Mucosa of rectum (tissue), 2 donors: Measurements from ENCODE around the gene DOHH.

Source experiments
- H3K27ac ChIP-seq, 2 donors: one replicate each; pipeline ENCODE4 v1.7.0; 2013; ENCODE audit warnings: inconsistent platforms in 2 of 2, low read depth in 2 of 2, low read length in 2 of 2
- H3K27me3 ChIP-seq, 2 donors: one replicate each; pipeline ENCODE4 v1.7.0; 2013; ENCODE audit warnings: low read length in 2 of 2; ENCODE audit not compliant: control insufficient read depth in 2 of 2, insufficient read depth in 2 of 2
- H3K36me3 ChIP-seq, 2 donors: one replicate each; pipeline ENCODE4 v1.7.0; 2013; ENCODE audit warnings: low read length in 2 of 2; ENCODE audit not compliant: control insufficient read depth in 2 of 2, insufficient read depth in 2 of 2
- H3K4me1 ChIP-seq, 2 donors: one replicate each; pipeline ENCODE4 v1.7.0; 2013; ENCODE audit warnings: low read length in 2 of 2, mild to moderate bottlenecking in 1 of 2; ENCODE audit not compliant: control insufficient read depth in 2 of 2, insufficient read depth in 2 of 2
- H3K4me3 ChIP-seq, 2 donors: one replicate each; pipeline ENCODE4 v1.7.0; 2013; ENCODE audit warnings: low read length in 2 of 2
- H3K9ac ChIP-seq, 2 donors: one replicate each; pipeline ENCODE4 v1.7.0; 2013; ENCODE audit warnings: low read length in 2 of 2, low read depth in 1 of 2, mild to moderate bottlenecking in 1 of 2
- H3K9me3 ChIP-seq, 2 donors: one replicate each; pipeline ENCODE4 v1.7.0; 2013; ENCODE audit warnings: low read length in 2 of 2; ENCODE audit not compliant: control insufficient read depth in 2 of 2
- donor health status: healthy.
- donor health status: Normal muscosa, but diverticular disease.

The DOHH gene, protein sequence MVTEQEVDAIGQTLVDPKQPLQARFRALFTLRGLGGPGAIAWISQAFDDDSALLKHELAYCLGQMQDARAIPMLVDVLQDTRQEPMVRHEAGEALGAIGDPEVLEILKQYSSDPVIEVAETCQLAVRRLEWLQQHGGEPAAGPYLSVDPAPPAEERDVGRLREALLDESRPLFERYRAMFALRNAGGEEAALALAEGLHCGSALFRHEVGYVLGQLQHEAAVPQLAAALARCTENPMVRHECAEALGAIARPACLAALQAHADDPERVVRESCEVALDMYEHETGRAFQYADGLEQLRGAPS

DNA sequence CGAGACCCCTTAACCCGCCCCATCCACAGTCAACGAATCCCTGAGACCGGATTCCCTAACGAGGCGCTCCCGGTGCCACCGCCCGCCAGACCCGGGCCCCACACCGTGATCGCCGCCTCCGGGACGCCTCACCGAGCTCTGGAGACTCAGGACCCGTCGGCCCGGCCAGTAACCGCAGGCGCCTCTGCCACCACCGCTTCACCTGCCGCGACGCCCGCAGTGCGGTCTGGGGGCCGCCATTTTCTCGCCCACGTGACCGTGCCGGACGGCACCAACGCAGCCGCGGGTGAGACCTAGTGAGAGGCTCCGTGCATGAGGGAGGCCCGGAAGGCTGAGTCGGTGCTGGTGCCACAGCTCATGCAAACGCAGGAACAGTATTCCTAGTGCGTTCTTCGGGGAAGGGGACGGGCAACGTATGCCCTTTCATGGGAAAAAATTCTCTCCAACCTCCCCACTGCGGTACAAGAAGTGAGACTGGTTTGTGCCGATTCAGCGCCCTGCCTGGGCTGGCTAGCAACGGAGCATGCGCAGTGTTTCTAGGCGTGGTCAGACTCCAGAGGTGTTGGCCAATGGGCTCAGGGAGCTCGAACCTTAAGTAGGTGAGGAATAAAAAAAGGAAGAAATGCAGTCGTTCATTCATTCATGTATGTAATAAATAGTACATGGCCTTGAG is at the start of gene DOHH:
TSS of gene DOHH (minus strand) at position 246 of the 673 bp plus-strand sequence. CDS start 3,860 bp downstream, outside the sequence.
- no peaks in the 10 kb centered on the region for H3K9me3 ChIP-seq
- peak within 1 kb of the TSS; percentile 74 to 87 for H3K9ac ChIP-seq
- peaks cover 5 to 16% of the 10 kb centered on the region in 2 donors for H3K4me1 ChIP-seq
- H3K27ac ChIP-seq: peak within 1 kb of the TSS; percentile 90 to 91
- H3K36me3 ChIP-seq: peaks cover 2 to 8% of the 10 kb centered on the region in 2 donors
- peak within 1 kb of the TSS; percentile 91 to 97 for H3K4me3 ChIP-seq
- no peaks in the 10 kb centered on the region for H3K27me3 ChIP-seq

- Histone ChIP-seq H3K27me3 (no peaks in the 10 kb centered on the region), H3K4me3 (no peak overlapping the region), H3K9ac (no peak overlapping the region), H3K4me1 (peaks cover 0 to 4% of the 10 kb centered on the region in 2 donors), H3K27ac (no peak overlapping the region), H3K9me3 (no peaks in the 10 kb centered on the region), H3K36me3 (peaks cover 0 to 9% of the 10 kb centered on the region in 2 donors)
These were observed 49.3 kb upstream of the DOHH start for GRCh38 chr19:3549816-3550215.

GRCh38 chr19:3548606-3549005 is 48.1 kb upstream of the DOHH start:
- H3K9ac ChIP-seq: no peak overlapping the region

DNA sequence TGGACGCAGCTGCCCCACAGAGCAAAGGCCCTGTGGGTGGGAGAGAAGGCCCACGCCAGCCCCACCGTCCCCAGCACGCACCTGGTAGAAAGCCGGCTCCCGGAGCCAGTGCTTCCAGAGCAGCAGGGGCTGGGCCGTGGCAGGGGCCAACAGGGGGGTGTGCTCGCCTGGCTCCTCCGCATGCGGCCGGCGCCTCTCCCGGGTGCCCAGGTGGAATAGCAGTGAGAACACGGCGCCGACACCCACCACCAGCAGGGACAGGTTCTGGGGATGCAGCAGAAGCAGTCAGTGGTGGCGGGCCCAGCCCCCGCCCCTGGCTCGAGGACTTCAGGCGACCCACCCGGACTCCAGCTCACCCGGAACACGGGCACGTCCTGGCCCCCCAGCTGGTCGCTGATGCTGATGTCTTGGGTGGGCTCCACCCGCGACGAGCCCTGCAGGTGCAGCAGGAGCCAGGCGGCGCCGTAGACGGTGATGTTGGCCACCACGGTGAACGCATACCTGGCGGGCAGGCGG is 47.4 kb upstream of the DOHH start:
- no peaks in the 10 kb centered on the region for H3K9me3 ChIP-seq
- H3K9ac ChIP-seq: no peak overlapping the region
- H3K4me3 ChIP-seq: no peak overlapping the region
- no peaks in the 10 kb centered on the region for H3K27me3 ChIP-seq
- no peaks in the 10 kb centered on the region for H3K4me1 ChIP-seq
- no peak overlapping the region for H3K27ac ChIP-seq
- H3K36me3 ChIP-seq: peaks cover 0 to 9% of the 10 kb centered on the region in 2 donors

More at GRCh38 chr19:3548606-3549005, 48.1 kb upstream of the DOHH start:
- Histone ChIP-seq H3K4me3 (no peak overlapping the region), H3K27ac (no peak overlapping the region), H3K4me1 (no peaks in the 10 kb centered on the region), H3K9me3 (no peaks in the 10 kb centered on the region), H3K36me3 (peaks cover 0 to 9% of the 10 kb centered on the region in 2 donors), H3K27me3 (no peaks in the 10 kb centered on the region)

- Histone ChIP-seq H3K4me3 (no peak overlapping the region), H3K9me3 (no peaks in the 10 kb centered on the region), H3K4me1 (no peaks in the 10 kb centered on the region), H3K27ac (no peak overlapping the region), H3K9ac (no peak overlapping the region), H3K27me3 (no peaks in the 10 kb centered on the region), H3K36me3 (peaks cover 0 to 9% of the 10 kb centered on the region in 2 donors)
These were observed 46.8 kb upstream of the DOHH start for GRCh38 chr19:3547301-3547731.

DNA sequence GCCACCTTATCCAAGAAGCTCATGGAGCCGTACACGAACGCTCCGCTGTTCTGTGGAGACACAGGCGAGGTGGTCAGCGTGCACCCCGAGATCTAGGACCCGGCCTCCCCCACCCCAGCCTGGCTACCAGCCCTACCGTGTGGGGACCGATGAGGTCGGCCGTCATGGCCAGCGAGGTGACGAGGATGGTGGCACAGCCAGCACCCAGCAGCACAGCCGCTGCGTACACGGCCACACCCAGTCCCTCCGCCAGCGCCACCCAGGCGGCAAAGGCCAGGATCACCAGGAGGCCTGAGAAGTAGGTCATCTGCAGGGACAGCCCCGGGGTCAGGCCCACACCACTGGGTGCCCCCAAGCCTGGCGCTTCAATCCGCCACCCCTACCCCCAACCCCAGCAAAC is 45.6 kb upstream of the DOHH start:
- Histone ChIP-seq H3K36me3 (peaks cover 0 to 9% of the 10 kb centered on the region in 2 donors), H3K27ac (no peak overlapping the region), H3K9me3 (no peaks in the 10 kb centered on the region), H3K4me1 (no peaks in the 10 kb centered on the region), H3K27me3 (no peaks in the 10 kb centered on the region), H3K9ac (no peak overlapping the region), H3K4me3 (no peak overlapping the region)

DNA sequence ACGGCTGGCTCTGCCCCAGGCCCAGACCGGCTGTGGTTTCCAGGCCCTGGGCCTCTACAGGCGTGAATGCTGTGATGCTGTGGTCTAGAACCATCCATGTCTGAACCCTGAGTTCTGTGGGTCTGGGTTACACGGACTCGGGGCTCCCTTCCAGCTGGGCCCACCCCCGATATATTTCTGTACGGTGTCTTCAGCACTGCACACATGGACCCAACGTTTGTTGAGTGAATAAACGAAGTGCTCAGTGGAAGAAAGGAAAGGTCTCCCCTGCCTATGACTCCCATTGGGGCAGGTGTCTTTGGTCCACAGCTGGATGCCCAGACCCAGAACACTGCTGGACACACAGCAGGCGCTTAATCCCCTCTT is 45.2 kb upstream of the DOHH start:
- H3K27ac ChIP-seq: no peak overlapping the region
- H3K4me1 ChIP-seq: no peaks in the 10 kb centered on the region
- no peak overlapping the region for H3K9ac ChIP-seq
- no peaks in the 10 kb centered on the region for H3K9me3 ChIP-seq
- no peak overlapping the region for H3K4me3 ChIP-seq
- H3K27me3 ChIP-seq: no peaks in the 10 kb centered on the region
- H3K36me3 ChIP-seq: peaks cover 0 to 7% of the 10 kb centered on the region in 2 donors

DNA sequence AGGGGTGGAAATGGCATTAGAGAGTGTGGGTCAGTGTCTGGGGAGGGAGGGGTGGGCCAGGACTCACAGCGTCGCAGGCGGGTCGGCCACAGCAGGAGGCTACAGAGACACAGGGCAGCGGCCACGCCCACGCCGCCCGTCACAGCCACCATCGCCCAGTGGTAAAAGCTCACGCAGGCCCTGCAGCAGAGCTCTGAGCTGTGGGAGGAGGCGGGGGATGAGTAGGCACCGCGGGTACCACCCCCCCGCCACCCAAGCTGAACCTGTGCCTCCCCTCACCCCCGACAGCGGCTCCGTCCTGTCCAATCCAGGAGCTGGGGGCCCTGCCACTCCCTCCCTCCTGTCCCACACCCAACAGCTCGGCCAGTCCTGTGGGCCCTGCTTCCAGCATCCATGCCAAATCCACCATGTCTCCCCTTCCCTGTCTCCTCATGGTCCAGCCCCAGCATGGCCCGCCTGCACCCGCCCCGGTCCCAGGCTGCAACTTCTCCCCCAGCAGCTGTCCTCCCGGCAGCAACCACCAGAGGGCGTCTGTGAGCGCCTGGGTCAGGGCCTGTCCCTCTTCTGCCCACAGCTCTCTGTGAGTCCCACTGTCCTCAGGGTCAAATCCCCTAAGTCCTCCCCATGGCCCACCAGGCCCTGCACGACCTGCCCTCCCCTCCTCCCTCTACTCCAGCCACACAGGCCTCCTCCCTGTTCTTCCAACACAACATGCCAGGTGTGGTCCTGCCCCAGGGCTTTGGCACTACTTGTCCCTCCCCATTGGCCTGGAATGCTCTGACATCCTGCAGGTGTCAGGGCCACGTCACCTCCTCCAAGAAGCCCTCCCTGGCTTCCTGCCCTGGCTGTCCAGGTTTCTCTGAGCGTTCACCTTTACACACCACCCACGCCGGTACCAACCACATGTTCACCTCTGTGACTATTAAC is 44.5 kb upstream of the DOHH start:
- peaks cover 0 to 6% of the 10 kb centered on the region in 2 donors for H3K36me3 ChIP-seq
- H3K4me1 ChIP-seq: no peaks in the 10 kb centered on the region
- no peak overlapping the region for H3K4me3 ChIP-seq
- no peak overlapping the region for H3K27ac ChIP-seq
- no peak overlapping the region for H3K9ac ChIP-seq
- H3K27me3 ChIP-seq: no peaks in the 10 kb centered on the region
- no peaks in the 10 kb centered on the region for H3K9me3 ChIP-seq

GRCh38 chr19:3544058-3544376 is 43.5 kb upstream of the DOHH start:
- Histone ChIP-seq H3K9me3 (no peaks in the 10 kb centered on the region), H3K27me3 (no peaks in the 10 kb centered on the region), H3K4me1 (no peaks in the 10 kb centered on the region), H3K27ac (no peak overlapping the region), H3K36me3 (peaks cover 0 to 6% of the 10 kb centered on the region in 2 donors), H3K4me3 (no peak overlapping the region), H3K9ac (no peak overlapping the region)
